Tibial nerve (tissue), 4 donors: ENCODE measurements around the gene GALNT11. TPM values are rescaled to one million over a fixed set of nuclear protein-coding genes. Genes with fewer than 3 reads are reported as not detected.
"Not testable (repeated sequence)": the region's sequence is repeated elsewhere in the genome, so short reads cannot be mapped to it uniquely, and the experiment has no call there.

Experiments used
- DNase-seq, 2 donors: peaks; one replicate each; pipeline ENCODE4 v3.0.0-alpha.2; 2019; ENCODE audit warnings: low spot score in 2 of 2
- H3K27ac ChIP-seq, 4 donors: fragments of 200-600 bp; sonication (generic) in 3 of 4; one replicate each; pipeline ENCODE4 v1.5.1; 2017 to 2019; ENCODE audit warnings: mild to moderate bottlenecking in 1 of 4
- H3K27me3 ChIP-seq, 2 donors: fragments of 200-600 bp; sonication (generic) in 1 of 2; one replicate each; pipeline versions ENCODE4 v1.5.1 to v1.6.0; 2017 to 2019
- H3K36me3 ChIP-seq, 3 donors: fragments of 200-600 bp; sonication (generic); one replicate each; pipeline ENCODE4 v1.5.1; 2018 to 2019
- H3K4me1 ChIP-seq, 4 donors: fragments of 200-600 bp; sonication (generic) in 3 of 4; one replicate each; pipeline ENCODE4 v1.5.1; 2017 to 2019
- H3K4me3 ChIP-seq, 4 donors: fragments of 200-600 bp; sonication (generic) in 3 of 4; one replicate each; pipeline ENCODE4 v1.5.1; 2017 to 2019; ENCODE audit warnings: mild to moderate bottlenecking in 1 of 4, moderate library complexity in 1 of 4
- H3K9me3 ChIP-seq, 4 donors: fragments of 200-600 bp; sonication (generic) in 3 of 4; one replicate each; pipeline ENCODE4 v1.5.1; 2017 to 2019
- CTCF ChIP-seq, 5 experiments: fragments of 200-600 bp in 3 of 5; fragments of 450-650 bp in 2 of 5; sonication (generic) in 3 of 5; IDR thresholded peaks; one replicate each; pipeline ENCODE4 v1.5.1; 2016 to 2019; ENCODE audit warnings: antibody characterized with exemption in 5 of 5, mild to moderate bottlenecking in 3 of 5, moderate library complexity in 2 of 5
- EP300 ChIP-seq, 2 donors: sonication (generic); formaldehyde crosslinking; IDR thresholded peaks; one replicate each; pipeline ENCODE4 v1.6.1; 2017; ENCODE audit warnings: antibody characterized with exemption in 2 of 2, mild to moderate bottlenecking in 1 of 2
- POLR2A ChIP-seq, 2 donors: fragments of 450-650 bp; IDR thresholded peaks; one replicate each; pipeline ENCODE4 v1.6.1; 2017; ENCODE audit warnings: antibody characterized with exemption in 2 of 2, mild to moderate bottlenecking in 2 of 2, moderate library complexity in 2 of 2
- WGBS, 2 donors: methylation state at CpG; one replicate each; pipeline ENCODE4 v1.1.5; 2018; 5-methylcytosine and 5-hydroxymethylcytosine counted together
- total RNA-seq, 4 donors: library from RNA; depleted of rRNA; stranded (reverse); fragments of >200 nt; gene quantifications; one replicate each; pipeline ENCODE4 v1.1.0, GENCODE V29; 2016

The GALNT11 gene
- total RNA-seq, 4 donors from 2014 or later = 27.9 to 45.7 (median 36.6) TPM

GRCh38 chr7:152035817-152036216 lies 10.3 kb downstream of the GALNT11 start:
- Histone ChIP-seq H3K4me1 (no peaks in the 10 kb centered on the region), H3K4me3 (no peak overlapping the region), H3K27me3 (no peaks in the 10 kb centered on the region), H3K9me3 (peaks cover 0 to 54% (median 2%) of the 10 kb centered on the region in 4 donors), H3K36me3 (peaks cover 0 to 63% (median 0%) of the 10 kb centered on the region in 3 donors), H3K27ac (no peak overlapping the region)
- 97 to 100% methylated on average over 5 of the region's 5 CpGs for WGBS, 2 donors
- TF ChIP-seq EP300 (IDR thresholded peaks at IDR 0.05) = no peak
- no peak for TF ChIP-seq POLR2A (IDR thresholded peaks at IDR 0.05)
- TF ChIP-seq CTCF (IDR thresholded peaks at IDR 0.05) = no peak
- no peak for DNase-seq

GRCh38 chr7:152038410-152038809 lies 12.9 kb downstream of the GALNT11 start:
- not testable (repeated sequence) for H3K4me1 ChIP-seq, DNase-seq, H3K27me3 ChIP-seq, H3K27ac ChIP-seq, H3K4me3 ChIP-seq
- 95 to 96% methylated on average over 5 of the region's 5 CpGs for WGBS, 2 donors
- Histone ChIP-seq H3K9me3 (peaks cover 0 to 62% (median 3%) of the 10 kb centered on the region in 4 donors), H3K36me3 (peaks cover 0 to 61% (median 0%) of the 10 kb centered on the region in 3 donors)

GRCh38 chr7:152043086-152043485 lies 17.6 kb downstream of the GALNT11 start:
- H3K4me3 ChIP-seq, H3K27me3 ChIP-seq, H3K4me1 ChIP-seq, DNase-seq, H3K27ac ChIP-seq: not testable (repeated sequence)
- Histone ChIP-seq H3K36me3 (peaks cover 0 to 46% (median 0%) of the 10 kb centered on the region in 3 donors), H3K9me3 (peaks cover 0 to 78% (median 15%) of the 10 kb centered on the region in 4 donors)
- 92 to 100% methylated on average over 8 of the region's 8 CpGs for WGBS, 2 donors

GRCh38 chr7:152044909-152045308 lies 19.4 kb downstream of the GALNT11 start:
- DNase-seq, H3K4me1 ChIP-seq, H3K27ac ChIP-seq, H3K27me3 ChIP-seq, H3K4me3 ChIP-seq: not testable (repeated sequence)
- peaks cover 0 to 66% (median 13%) of the 10 kb centered on the region in 4 donors for H3K9me3 ChIP-seq
- H3K36me3 ChIP-seq = peaks cover 0 to 28% (median 0%) of the 10 kb centered on the region in 3 donors
- WGBS, 2 donors = 92 to 94% methylated on average over 3 of the region's 3 CpGs

- Histone ChIP-seq H3K36me3 (peaks cover 0 to 18% (median 0%) of the 10 kb centered on the region in 3 donors), H3K27ac (no peak overlapping the region), H3K4me3 (no peak overlapping the region), H3K4me1 (peaks cover 0 to 9% (median 0%) of the 10 kb centered on the region in 4 donors), H3K27me3 (no peaks in the 10 kb centered on the region), H3K9me3 (peaks cover 0 to 61% (median 13%) of the 10 kb centered on the region in 4 donors)
- DNase-seq = no peak
- TF ChIP-seq CTCF (IDR thresholded peaks at IDR 0.05) (no peak), EP300 (IDR thresholded peaks at IDR 0.05) (no peak), POLR2A (IDR thresholded peaks at IDR 0.05) (no peak)
Measured at GRCh38 chr7:152046531-152046930, 21.1 kb downstream of the GALNT11 start.

- no peak for DNase-seq
- H3K27me3 ChIP-seq = no peaks in the 10 kb centered on the region
- TF ChIP-seq EP300 (IDR thresholded peaks at IDR 0.05) = no peak
- TF ChIP-seq CTCF (IDR thresholded peaks at IDR 0.05) = no peak
- no peak for TF ChIP-seq POLR2A (IDR thresholded peaks at IDR 0.05)
- no peak overlapping the region for H3K4me3 ChIP-seq
- 95 to 98% methylated on average over 2 of the region's 2 CpGs for WGBS, 2 donors
- H3K4me1 ChIP-seq = peaks cover 0 to 9% (median 0%) of the 10 kb centered on the region in 4 donors
- H3K9me3 ChIP-seq = peaks cover 0 to 59% (median 11%) of the 10 kb centered on the region in 4 donors
- H3K27ac ChIP-seq = no peak overlapping the region
- peaks cover 0 to 18% (median 0%) of the 10 kb centered on the region in 3 donors for H3K36me3 ChIP-seq
Measured at GRCh38 chr7:152048051-152048450, 22.6 kb downstream of the GALNT11 start.

GRCh38 chr7:152050547-152050971 lies 25.1 kb downstream of the GALNT11 start:
- no peak for DNase-seq
- no peaks in the 10 kb centered on the region for H3K27me3 ChIP-seq
- no peak overlapping the region for H3K4me3 ChIP-seq
- peaks cover 0 to 17% (median 0%) of the 10 kb centered on the region in 4 donors for H3K4me1 ChIP-seq
- peaks cover 0 to 9% (median 0%) of the 10 kb centered on the region in 3 donors for H3K36me3 ChIP-seq
- no peak overlapping the region for H3K27ac ChIP-seq
- TF ChIP-seq CTCF (IDR thresholded peaks at IDR 0.05) (no peak), POLR2A (IDR thresholded peaks at IDR 0.05) (no peak), EP300 (IDR thresholded peaks at IDR 0.05) (no peak)
- H3K9me3 ChIP-seq = peaks cover 0 to 34% (median 4%) of the 10 kb centered on the region in 4 donors
- WGBS, 2 donors = 42 to 46% methylated on average over 4 of the region's 4 CpGs
